GM18951 (cell line): ENCODE results near the gene ZFR2.

ENCODE experiments used
- POLR2A ChIP-seq: IDR thresholded peaks from 4 replicates; pipeline ENCODE4 v1.6.1; 2011; ENCODE audit warnings: mild to moderate bottlenecking; ENCODE audit not compliant: insufficient read length, insufficient read depth; ENCODE audit errors: extremely low read depth
- in situ Hi-C: fragments of 300-500 bp; cut with MboI; formaldehyde crosslinking; loops from one replicate; pipeline ENCODE4 v1.12.0; 2022; ENCODE audit warnings: low sequenced_read_pairs, mixed read lengths, inconsistent platforms; ENCODE audit not compliant: unreplicated experiment

ZFR2 gene

DNA sequence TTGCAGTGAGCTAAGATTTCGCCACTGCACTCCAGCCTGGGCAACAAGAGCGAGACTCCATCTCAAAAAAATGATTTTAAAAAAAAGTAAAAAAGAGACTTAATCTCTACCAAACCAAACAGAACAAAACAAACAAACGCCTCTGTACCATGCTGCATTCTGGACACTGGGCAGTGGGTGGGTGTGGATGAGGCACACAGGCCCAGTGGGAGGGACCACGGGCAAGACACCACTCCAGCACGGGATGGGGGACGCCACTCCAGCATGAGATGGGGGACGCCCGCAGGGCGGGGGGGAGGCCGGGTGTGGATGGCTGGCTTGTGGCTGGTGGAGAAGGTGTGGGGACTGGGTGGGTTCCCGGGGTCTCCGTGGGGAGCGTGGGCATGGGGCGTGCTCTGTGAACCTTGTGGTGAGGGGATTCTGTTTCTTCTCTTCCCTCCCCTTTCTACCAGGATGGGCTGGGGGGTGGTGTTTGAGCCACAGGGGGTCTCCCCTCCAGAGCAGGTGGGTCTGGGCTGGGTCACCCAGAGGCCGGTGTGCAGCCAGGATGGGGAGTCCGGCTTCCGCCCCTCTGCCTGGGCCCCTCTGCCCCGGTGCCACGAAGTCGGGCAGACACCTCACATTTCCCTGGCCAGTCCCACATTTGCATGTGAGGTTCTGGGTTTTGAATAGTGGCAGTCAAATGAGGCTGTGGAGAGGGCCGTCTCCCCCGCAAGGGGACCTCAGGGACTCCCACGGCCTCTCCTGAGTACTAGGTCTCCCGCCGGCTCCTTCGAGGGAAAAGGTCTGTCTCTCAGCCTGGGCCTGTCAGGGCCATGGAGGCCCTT lies 58.7 kb downstream of the ZFR2 start:
- peak; percentile 33 for TF ChIP-seq POLR2A
- in situ Hi-C loops = no loop called here

DNA sequence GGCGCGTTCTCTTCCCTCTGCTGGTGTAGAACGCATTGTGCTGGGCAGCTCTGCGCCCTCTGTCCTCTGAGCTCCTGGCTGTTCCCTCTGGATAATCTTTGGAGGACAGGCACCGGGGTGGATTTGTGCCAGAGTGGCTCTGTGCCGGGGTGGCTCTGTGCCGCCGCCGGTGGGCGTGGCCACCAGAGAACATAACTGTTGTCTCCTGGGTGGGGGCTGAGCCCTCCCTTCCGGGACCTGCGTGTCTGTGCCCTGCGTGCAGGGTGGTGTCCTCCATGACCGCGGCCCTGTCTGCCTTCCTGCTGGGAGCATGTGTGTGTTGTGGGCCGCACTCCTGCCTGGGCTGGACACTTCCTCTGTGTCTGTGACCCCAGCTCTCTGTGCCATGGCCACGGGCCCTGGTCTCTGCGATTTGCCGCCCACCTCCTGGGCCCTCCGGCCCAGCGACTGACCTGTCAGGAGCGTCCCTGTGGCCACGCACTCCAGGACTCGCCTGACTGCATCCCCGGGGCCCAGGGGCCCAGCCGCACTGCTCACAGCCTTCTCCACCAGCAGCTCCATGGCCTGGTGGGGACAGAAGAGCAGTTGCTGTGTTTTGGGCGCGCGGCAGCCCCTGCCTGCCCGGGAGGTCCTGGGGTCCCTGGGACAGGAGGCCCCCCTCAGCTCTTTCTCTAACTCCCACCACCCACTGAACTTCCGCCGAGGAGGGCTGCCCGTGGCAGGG lies 60.3 kb downstream of the ZFR2 start:
- no peak for TF ChIP-seq POLR2A
- in situ Hi-C loops = no loop called here

DNA sequence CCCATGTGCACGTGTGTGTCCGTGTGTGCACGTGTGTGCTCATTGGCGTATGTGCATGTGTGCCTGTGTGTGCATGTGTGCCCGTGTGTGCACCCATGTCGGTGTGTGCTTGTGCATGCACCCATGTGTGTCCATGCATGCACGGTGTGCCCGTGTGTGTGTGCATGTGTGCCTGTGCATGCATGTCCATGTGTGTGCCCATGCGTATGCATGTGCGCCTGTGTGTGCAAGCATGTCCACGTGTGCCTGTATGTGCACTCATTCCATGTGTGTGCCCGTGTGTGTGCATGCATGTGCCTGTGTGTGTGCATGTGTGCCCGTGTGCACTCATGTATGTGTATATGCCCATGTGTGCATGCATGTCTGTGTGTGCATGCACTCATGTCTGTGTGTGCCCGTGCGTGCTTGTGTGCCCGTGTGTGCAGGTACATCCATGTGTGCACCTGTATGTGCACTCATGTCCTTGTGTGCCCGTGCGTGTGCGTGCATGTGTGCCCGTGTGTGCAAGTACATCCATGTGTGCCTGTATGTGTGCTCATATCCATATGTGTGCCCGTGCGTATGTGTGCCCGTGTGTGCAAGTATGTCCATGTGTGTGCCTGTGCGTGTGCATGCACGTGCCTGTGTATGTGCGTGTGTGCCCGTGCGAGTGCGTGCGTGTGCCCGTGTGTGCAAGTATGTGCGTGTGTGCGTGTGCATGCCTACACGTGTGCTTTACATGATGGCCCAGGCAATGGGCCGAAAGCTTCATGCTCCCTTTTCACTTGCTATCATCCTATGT lies 61.1 kb downstream of the ZFR2 start:
- in situ Hi-C loops = no loop called here
- no peak for TF ChIP-seq POLR2A

DNA sequence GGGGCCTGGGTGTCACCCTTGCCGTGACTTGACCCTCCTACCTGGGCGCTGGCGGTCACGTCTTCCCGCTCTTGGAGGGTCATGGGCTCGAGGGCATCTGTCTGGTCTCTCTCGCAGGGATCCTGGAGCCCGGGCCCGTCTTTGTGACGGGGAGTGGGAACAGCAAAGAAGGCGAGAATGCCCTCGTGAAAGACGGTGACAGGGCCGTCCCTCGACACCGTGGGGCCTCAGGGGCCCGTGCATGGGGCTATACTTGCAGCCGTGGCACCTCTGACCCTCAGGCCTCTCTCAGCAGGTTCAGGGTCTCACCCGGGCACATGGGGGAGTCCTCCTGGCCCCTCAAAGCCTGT lies 61.7 kb downstream of the ZFR2 start:
- in situ Hi-C loops = no loop called here
- TF ChIP-seq POLR2A = no peak

DNA sequence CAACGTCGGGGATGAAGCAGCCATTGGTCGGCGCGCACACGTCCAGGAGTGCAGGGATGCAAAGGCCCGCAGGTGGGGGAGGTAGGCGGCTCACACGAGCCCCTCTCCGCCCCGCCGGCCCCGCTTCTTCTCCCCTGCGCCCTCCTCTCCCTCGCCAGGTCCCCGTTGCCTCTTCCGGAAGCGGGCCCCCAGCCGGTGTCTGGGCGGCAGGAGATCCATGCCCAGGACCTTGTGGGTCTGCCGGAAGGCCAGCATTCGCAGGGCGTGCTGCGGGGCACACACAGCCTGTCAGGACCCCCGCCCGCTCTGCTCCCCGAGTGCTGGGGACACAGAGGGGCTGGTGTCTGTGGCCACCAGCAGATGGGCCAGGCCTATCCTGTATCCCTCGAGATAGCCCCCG lies 63.0 kb downstream of the ZFR2 start:
- in situ Hi-C loops = no loop called here

DNA sequence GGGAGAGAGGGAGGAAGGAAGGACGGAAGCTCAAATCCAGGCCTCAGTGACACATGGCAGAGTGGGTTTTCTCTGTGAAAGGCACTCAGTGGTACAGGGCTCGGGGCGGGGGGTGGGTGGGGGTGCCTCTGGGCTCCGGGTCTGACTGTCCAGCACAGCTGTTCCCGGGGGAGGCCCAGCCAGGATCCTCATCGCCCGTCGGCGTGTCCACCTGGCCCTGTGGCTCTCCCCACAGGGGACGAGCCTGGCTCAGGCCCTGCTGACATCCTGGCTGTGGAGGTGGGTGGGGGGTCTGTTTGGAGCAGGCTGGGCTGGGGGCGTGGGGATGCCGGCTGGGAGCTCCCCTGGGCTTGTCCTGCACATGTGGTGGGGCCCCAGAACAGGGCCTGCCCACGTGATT lies 64.4 kb downstream of the ZFR2 start:
- in situ Hi-C loops = no loop called here
- no peak for TF ChIP-seq POLR2A

More for the DNA sequence above, 63.0 kb downstream of the ZFR2 start:
- TF ChIP-seq POLR2A = no peak

DNA sequence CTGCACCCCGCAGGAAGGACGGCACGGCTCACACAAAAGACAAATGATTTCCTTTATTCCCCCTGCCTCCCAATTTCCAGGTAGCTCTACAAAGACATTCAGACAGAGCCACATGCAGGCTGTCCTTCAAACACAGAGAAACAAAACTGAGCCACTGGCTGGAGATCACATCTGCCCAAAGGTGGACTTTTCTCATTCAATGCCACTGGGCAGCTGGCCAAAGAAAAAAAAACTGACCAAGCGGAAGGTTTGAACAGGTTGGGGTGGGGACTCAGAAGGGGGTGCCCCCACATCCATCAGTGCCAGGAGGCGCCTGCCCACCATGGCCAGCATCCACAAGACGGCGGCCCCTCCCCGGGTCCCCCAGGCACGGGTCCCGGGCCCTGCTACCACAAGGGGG lies 64.9 kb downstream of the ZFR2 start:
- in situ Hi-C loops = no loop called here
- TF ChIP-seq POLR2A = no peak

DNA sequence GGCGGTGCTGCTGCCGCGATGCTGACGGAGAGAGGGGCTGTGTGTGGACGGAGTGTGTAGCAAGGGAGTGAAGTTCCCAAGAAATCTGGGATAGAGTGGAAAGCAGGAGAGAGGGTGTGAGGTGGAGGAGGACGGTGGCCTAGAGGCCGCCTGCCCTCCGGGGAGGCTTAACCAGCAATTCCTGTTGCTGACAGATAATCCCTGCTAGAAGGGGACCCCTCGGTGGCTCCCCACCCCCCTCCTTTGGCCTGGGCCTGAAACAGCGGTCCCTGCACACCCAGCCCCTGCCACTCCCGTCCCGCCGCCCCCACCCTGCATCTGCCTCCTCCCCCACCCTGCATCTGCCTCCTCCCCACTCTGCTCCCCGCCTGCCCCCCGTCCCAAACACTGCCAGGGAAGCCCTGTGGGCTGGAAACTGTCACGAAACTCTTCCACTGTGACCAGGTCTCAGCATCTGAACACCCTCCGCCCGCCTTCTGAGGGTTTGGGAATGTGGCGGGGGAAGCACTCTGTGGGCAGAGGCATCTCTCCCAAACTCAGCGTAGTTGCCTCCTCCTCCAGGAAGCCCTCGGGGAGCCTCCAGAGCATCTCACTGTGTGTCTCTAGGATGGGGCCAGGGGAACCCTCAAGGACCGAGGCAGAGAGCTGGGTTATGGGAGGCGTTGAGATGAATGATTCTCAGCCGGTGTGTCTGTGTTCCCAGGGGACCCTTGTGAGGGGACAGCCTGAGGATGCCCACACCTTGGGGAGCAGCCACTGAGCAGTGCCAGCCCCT lies 65.5 kb downstream of the ZFR2 start:
- in situ Hi-C loops = no loop called here
- no peak for TF ChIP-seq POLR2A

DNA sequence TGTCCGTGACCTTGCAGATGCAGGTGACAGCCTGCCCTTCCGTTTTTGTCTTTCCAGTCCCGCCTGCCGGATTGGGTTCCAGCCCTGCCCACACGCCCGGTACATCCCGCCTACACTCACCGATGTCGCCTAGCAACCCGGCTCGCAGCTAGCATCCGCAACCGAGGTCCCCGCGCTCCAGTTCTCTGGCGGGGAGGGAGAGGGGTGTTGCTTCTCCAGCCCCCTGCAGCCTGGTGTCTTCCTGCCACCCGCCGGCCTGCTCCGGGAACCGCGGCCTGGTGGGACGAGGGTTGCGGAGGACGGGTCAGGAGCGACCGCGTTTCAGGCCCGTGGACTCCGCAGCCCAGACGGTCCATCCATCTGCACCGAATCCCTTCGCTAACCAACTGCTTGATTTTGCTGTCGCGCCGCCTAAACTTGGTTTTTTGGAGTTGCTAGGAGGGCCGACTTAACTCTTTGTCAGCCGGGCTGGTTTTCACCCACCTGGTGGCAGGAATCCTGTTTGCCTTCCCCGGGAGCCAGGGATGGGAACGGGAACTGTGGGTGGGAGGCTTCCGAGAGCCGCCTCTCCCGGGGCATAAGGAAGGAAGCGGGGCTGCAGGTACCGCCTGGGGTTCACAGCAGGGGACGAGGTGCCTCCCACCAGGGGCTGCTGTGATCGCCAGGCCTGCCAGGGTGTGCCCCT lies 67.3 kb downstream of the ZFR2 start:
- TF ChIP-seq POLR2A = no peak
- in situ Hi-C loops = no loop called here

DNA sequence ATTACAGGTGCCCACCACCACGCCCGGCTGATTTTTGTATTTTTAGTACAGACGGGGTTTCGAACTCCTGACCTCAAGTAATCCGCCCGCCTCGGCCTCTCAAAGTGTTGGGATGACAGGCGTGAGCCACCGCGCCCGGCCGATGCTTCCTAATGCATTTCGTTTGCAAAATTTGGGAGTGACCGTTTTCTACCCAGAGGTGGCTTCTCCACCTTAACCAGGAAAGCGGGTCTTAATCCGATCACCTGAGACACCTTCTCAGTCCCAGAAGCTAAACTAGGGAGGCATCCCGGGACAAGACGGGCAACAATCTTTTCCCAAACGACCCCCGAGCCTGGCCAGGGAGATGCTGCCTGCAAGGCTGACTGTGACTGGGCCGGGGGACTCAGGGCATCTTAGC lies 67.8 kb downstream of the ZFR2 start:
- in situ Hi-C loops = no loop called here
- TF ChIP-seq POLR2A = no peak

DNA sequence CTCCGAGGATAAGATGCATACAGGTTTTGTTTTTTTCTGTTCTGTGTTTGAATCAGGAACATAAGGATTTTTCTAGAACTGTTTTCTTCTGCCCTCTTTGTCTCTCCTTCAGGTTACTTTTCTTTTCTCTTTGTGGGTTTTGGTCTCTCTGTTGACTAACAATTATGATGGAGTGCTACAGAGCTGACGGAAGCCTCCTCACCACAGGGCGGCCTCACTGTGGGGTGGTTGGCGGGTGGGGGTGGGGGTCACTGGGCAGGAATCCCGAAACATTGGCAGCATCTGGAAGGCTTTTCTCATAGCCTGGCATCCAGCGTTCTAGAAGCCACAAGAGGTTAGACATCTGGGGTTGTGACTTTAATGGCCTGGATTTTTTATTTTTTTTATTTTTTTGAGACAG lies 70.7 kb downstream of the ZFR2 start:
- in situ Hi-C loops = no loop called here
- TF ChIP-seq POLR2A = no peak

DNA sequence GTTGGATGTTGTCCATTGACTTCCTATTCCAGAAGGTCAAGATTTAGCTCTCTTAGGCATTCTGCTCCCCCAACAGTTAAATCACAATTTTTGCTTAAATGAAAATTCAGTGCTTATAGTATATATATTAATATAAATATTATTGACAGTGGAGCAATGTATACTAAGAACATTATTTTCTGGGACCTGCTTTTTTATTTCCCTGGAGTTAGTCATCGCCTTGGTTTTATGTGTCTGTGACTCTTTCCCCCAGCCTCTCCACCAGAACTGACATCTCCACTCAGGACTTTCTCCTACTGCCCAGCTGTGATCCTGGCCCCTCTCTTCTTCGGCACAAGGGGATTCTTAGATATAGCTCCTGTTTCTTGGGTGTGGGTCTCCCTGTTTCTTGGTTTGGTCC lies 72.5 kb downstream of the ZFR2 start:
- TF ChIP-seq POLR2A = no peak
- in situ Hi-C loops = no loop called here
